Measurements from ENCODE around the gene CXCL13.

GRCh38 chr4:77635876-77636275 is 30.3 kb downstream of the CXCL13 start:
- no peak for TF ChIP-seq CTCF (conservative IDR thresholded peaks at IDR 0.05)
- TF ChIP-seq EZH2 (IDR thresholded peaks at IDR 0.05; ENCODE audit: low read depth): no peak

Measured in PC-9 (cell line).